ENCODE data around the gene LPIN1. TPM values are rescaled to one million over a fixed set of nuclear protein-coding genes. Genes with fewer than 3 reads are reported as not detected.

The LPIN1 gene
- total and polyA plus RNA-seq, 2 of the 8 experiments (the other 6 are each of a cell fraction or from before 2014, with no cell fraction given): 4.3 to 9.8 TPM

DNA sequence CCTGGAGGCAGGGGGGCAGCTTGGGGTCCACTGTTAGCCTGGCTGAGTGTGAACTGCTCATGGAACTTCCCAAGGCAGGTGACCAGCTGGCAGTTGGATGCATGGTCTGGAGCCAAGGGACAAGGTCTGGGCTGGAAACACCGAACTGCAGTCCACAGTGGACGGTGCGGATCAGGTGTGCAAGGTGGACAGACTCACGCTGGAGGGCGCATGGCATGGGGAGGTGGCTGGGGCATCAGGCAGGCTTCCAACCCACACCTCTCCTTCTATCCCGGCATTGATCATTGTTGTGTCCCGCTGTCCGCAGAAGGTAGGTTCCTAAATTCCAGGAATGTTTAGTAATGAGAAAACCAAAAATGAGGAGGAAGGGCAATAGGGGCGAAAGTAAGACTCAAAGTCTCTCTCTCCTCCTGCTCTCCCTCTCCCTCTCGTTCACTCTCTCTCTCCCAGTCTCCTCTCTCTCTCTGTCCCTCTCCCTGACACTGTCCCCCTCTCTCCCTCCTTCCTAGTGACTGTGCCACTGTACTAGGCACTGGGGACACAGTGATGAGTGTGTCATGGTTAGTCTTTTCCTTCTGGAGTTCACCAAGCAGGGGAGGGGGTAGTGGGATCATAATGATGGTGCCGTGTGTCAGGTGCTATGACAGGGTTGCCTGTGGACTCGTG, 30.3 kb upstream of the LPIN1 start:
- DNase-seq (ENCODE audit: low read depth in 1 of 2, low spot score in 2 of 2) (no peak), FAIRE-seq (no peak)
- Histone ChIP-seq H3K4me3 (ENCODE audit: extremely low read depth in 1 of 4, insufficient read depth in 2 of 4, low read depth in 3 of 4, low read length in 4 of 4) (no peak overlapping the region), H4K5ac (ENCODE audit: insufficient read length, low read depth, low read length) (no peak overlapping the region), H3K4ac (replicated peaks; ENCODE audit: insufficient read length, low read depth, low read length) (no peak overlapping the region), H4K91ac (replicated peaks; ENCODE audit: insufficient read length, low read length) (no peak overlapping the region), H3K36me3 (ENCODE audit: control insufficient read depth in 2 of 4, insufficient read depth in 4 of 4, low read length in 3 of 4) (no peaks in the 10 kb centered on the region), H2BK5ac (ENCODE audit: low read depth, low read length) (no peak overlapping the region), H3K56ac (replicated peaks; ENCODE audit: insufficient read length, low read depth, low read length) (no peak overlapping the region), H3K4me1 (replicated peaks in 1 of 4; ENCODE audit: control insufficient read depth in 3 of 4, insufficient read depth in 4 of 4, low read length in 3 of 4) (no peaks in the 10 kb centered on the region), H3K18ac (ENCODE audit: extremely low read depth, low read length) (no peak overlapping the region), H3K4me2 (ENCODE audit: insufficient read depth in 1 of 2, low read depth in 2 of 2, low read length in 2 of 2) (no peak overlapping the region), H3K14ac (ENCODE audit: insufficient read length) (no peak overlapping the region), H3K27ac (ENCODE audit: low read depth, low read length) (no peak overlapping the region), H2BK20ac (ENCODE audit: low read length) (no peak overlapping the region), H3K23ac (ENCODE audit: insufficient read length) (no peak overlapping the region), H3K79me2 (ENCODE audit: control insufficient read depth in 1 of 2, insufficient read depth in 2 of 2, low read length in 2 of 2) (no peaks in the 10 kb centered on the region), H3K9me3 (ENCODE audit: insufficient read depth in 2 of 2, low read depth in 1 of 2, low read length in 1 of 2) (no peaks in the 10 kb centered on the region), H3K79me1 (ENCODE audit: low read depth, low read length) (no peaks in the 10 kb centered on the region), H3K27me3 (replicated peaks in 1 of 4; ENCODE audit: control insufficient read depth in 3 of 4, extremely low read depth in 1 of 4, insufficient read depth in 3 of 4, low read length in 3 of 4) (no peaks in the 10 kb centered on the region), H2BK15ac (ENCODE audit: low read length) (no peak overlapping the region), H3K23me2 (ENCODE audit: low read depth, low read length) (no peaks in the 10 kb centered on the region), H2BK120ac (replicated peaks; ENCODE audit: low read depth, low read length) (no peak overlapping the region), H2AFZ (ENCODE audit: low read length) (no peak overlapping the region), H3K9ac (replicated peaks in 1 of 4; ENCODE audit: extremely low read depth in 1 of 4, low read depth in 3 of 4, low read length in 3 of 4) (no peak overlapping the region), H2AK5ac (ENCODE audit: low read depth, low read length) (no peak overlapping the region), H4K8ac (ENCODE audit: extremely low read depth, insufficient read depth, low read length) (peak overlapping the region; percentile 20; the same call in 1 of the 2 replicates), H2BK12ac (ENCODE audit: low read depth, low read length) (no peak overlapping the region), H4K20me1 (replicated peaks in 1 of 2; ENCODE audit: control insufficient read depth in 1 of 2, insufficient read depth in 2 of 2, low read length in 2 of 2) (no peaks in the 10 kb centered on the region)
- TF ChIP-seq ZNF274 (IDR thresholded peaks at IDR 0.05; ENCODE audit: borderline replicate concordance, extremely low read depth, low read length): no peak
- TF ChIP-seq, protein P1, sequence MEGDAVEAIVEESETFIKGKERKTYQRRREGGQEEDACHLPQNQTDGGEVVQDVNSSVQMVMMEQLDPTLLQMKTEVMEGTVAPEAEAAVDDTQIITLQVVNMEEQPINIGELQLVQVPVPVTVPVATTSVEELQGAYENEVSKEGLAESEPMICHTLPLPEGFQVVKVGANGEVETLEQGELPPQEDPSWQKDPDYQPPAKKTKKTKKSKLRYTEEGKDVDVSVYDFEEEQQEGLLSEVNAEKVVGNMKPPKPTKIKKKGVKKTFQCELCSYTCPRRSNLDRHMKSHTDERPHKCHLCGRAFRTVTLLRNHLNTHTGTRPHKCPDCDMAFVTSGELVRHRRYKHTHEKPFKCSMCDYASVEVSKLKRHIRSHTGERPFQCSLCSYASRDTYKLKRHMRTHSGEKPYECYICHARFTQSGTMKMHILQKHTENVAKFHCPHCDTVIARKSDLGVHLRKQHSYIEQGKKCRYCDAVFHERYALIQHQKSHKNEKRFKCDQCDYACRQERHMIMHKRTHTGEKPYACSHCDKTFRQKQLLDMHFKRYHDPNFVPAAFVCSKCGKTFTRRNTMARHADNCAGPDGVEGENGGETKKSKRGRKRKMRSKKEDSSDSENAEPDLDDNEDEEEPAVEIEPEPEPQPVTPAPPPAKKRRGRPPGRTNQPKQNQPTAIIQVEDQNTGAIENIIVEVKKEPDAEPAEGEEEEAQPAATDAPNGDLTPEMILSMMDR (IDR thresholded peaks at IDR 0.05; ENCODE audit: control extremely low read depth in 1 of 3, insufficient read depth in 1 of 3, low read depth in 1 of 3, low read length in 3 of 3): no peak
- TF ChIP-seq GTF2F1 (IDR thresholded peaks at IDR 0.05; ENCODE audit: borderline replicate concordance, low read depth, low read length): no peak
- TF ChIP-seq RXRA (IDR thresholded peaks at IDR 0.05; ENCODE audit: insufficient read depth, low read depth, low read length): no peak
- no peak for TF ChIP-seq TAF7 (optimal IDR thresholded peaks at IDR 0.05; ENCODE audit: borderline replicate concordance, low read depth, low read length)
- TF ChIP-seq POLR2AphosphoS5 (IDR thresholded peaks at IDR 0.05; ENCODE audit: low read depth, low read length): no peak
- TF ChIP-seq GABPA (IDR thresholded peaks at IDR 0.05; ENCODE audit: borderline replicate concordance, insufficient read depth, low read length): no peak
- ChIA-PET POLR2A (ENCODE audit: partially characterized antibody) (interaction anchor here (1.1 kb wide), 1 partner anchor 16 kb away, joined by 3 read pairs; no protein-coding TSS in a partner anchor), CTCF (ENCODE audit: partially characterized antibody) (interaction anchor here (0.8 to 1.8 kb wide), 5 partner anchors 18 to 69 kb away, joined by 3 to 9 read pairs (median 5); no protein-coding TSS in a partner anchor)
- 86% methylated on average over 11 of the region's 12 CpGs; no CpG with 5 or more reads in 1 of the 2 experiments for whole genome bisulfite sequencing, 2 experiments (ENCODE audit: extremely low coverage in 1 of 2, insufficient coverage in 1 of 2, insufficient read length in 1 of 2, insufficient replicate concordance in 2 of 2, low coverage in 1 of 2, low lambda C conversion rate in 2 of 2, missing lambda C conversion rate in 1 of 2)

All from H1 (cell line).